Iris pigment epithelial cell (primary cell): Measurements from ENCODE around the gene MOB1A.
A peak's percentile ranks its signal among the peaks of the same experiment; 100 is the strongest.
"Not testable (repeated sequence)": the region's sequence is repeated elsewhere in the genome, so short reads cannot be mapped to it uniquely, and the experiment has no call there.

Experiments
- DNase-seq: peaks from one replicate; pipeline ENCODE4 v3.0.0-alpha.2; 2011; ENCODE audit warnings: low read depth

Gene MOB1A

DNA sequence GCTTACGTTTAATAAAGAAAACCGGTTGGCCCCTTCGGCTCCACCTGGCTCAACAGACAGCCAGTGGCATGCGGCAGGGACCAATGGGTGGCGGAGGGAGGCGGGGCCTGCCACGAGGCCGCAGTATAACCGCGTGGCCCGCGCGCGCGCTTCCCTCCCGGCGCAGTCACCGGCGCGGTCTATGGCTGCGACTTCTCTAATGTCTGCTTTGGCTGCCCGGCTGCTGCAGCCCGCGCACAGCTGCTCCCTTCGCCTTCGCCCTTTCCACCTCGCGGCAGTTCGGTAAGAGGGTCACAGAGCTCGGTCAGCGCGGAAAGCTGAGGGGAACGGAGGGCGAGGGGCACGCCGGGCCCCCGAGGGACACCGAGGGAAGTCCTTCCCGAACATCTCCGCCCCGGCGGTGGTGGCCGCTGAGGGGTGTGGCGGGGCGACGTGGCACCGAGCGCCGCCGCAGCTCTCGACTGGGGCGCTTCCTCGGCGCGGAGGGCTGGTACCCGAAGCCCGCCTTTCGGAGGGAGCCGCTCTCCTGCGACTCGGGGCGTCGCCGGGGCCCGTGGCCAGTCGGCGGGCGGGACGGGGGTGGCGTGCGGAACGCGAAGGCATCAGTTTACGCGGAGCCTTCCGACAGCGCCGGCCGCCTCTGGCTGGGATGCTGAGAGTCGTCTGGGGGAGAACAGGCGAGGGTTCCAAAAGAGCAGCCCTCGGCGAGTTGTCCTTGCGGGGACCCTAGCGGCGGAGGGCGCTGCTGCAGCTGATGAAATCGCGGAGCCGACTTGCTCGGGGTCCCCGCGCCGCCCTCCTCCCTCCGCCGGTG is 20.0 kb upstream of the MOB1A start, which contains the start of gene MTHFD2:
Gene MTHFD2 (plus strand): TSS at position 155 of the 814 bp plus-strand sequence. CDS start 27 bp downstream, at position 182.
- peak; percentile 99 for DNase-seq

DNA sequence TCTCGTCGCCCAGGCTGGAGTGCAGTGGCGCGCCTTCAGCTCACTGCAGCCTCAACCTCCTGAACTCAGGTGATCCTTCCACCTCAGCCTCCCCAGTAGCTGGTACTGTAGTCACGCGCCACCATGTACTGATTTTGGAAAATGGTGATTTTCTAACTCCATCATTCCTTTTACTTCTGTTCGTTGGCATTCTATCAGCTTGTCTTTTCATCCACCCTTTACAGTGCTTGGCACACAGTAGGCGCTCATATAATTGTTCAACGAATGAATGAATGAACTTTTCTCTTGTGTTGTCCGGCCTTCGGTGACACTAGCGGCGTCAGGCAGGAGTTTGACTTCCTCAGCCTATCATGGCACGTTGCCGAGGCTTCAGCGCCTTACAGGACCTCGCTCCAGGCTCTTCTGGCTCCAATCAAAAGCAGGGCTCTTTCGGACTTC is 19.4 kb upstream of the MOB1A start:
- DNase-seq, result no peak

DNA sequence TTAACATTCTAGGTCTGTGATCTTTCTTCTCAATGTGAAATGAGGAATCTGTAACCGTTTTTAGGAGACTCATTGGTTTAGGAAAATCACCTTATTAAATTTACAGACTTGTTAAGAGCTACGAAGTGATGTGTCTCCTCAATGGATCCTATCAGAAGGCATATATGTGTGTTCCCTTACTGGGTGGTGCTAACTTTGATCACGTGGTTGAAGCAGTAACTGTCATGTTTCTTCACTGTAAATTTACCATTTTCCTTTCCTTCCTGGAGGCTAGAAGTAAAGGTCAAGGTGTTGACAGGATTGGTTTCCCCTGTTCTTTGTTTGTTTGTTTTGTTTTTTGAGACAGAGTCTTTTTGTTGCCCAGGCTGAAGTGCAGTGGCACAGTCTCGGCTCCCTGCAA is 18.4 kb upstream of the MOB1A start:
- DNase-seq, result no peak

DNA sequence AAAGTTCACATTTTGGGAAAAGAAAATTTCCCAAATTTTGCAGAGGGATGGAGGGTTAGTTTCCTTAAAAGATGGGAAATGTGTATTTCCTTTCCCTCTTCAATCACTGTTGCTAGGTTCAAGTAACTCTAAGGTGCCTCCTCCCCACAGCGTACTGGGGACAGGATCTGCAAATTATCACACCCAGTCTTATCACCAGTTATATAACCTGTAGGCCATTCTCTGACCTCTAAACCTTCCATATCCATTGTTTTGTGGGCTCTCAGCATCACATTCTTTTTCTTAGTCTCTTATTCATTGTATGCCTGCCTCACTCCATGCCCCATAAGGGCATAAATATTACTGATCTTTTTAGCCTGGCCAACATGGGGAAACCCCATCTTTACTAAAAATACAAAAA is 16.1 kb upstream of the MOB1A start:
- no peak for DNase-seq

DNA sequence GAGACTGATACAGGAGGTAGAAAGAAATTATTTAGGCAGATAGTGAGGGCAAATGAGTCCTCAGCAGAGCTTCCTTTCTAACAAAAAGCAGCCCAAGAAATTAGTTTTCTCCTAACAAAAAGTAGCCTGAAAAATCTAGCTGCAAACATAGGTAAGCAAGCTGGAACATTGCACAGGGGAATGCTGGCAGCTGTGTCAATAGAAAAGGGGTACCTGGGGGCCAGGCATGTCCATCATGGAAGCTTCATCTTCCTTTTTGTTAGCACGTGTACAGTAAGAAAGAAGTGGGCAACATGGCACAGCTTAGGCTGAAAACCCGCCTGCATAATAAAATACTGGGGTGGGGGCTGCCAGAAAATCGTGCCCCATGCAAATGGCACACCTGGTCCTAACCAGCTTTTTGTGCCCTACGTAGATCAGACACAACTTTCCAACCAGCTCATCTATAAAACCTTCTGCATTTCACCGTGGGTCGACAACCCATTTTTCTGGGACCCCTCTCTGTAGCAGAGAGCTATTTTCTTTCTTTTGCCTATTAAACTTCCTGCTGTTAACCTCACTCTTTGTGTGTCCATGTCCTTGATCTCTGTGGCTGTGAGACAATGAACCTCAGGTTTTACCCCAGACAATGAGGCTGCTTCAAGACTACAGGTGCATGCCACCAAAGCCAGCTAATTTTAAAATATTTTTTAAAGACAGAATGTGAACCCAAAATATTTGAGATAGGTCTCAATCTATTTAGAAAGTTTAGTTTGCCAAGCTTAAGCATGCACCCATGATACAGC is 13.1 kb upstream of the MOB1A start:
- no peak for DNase-seq

DNA sequence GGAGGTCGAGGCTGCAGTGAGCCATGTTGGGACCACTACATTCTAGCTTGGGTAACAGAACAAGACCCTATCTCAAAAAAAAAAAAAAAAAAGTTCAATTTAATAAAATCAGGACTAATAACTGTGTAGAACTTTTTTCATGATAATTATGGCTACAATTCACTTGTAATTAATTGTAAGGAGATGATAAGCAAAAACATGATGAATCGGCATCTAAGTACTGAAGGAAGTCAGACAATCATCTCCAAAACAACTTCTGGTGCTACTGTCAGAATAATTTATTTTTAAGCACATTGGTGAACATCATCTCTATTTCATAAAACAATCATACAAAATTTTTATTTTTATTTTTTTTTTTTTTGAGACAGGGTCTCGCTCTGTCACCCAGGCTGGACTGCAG is 10.0 kb upstream of the MOB1A start:
- DNase-seq, result no peak

DNA sequence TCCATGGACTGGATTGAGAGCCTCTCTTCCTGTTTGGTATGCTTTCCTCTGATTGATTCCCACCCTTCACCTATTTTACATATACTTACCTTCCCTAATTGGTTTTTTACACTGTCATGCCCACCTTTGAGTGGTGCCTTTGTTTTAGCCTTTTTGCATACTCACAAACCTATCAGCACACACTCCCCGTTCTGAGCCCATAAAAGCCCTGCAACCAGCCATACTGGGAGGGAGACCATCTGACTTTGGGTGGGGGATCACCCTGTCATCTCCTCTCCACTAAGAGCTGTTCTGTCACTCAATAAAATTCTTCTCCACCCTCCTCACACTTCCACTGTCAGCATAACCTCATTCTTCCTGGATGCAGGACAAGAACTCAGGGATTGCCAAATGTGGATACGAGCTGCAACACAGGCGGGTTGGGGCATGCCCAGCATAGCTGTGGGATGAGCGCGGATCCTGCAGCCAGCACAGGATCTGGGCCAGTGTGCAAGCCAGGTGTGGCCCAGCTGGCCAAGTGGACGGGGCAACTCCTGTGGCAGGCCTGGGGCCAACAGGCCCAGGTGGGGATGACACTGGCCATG is 9.4 kb upstream of the MOB1A start:
- peak; percentile 70 for DNase-seq

DNA sequence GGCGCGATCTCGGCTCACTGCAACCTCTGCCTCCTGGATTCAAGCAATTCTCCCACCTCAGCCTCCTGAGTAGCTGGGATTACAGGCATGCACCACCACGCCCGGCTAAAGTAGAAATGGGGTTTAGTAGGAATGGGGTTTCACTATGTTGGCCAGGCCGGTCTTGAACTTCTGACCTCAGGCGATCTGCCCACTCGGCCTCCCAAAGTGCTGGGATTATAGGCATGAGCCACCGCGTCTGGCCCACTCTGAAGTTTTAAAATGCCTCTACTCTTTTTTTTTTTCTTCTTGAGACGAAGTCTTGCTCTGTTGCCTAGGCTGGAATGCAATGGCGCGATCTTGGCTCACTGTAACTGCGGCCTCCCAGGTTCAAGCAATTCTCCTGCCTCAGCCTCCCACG is 8.0 kb upstream of the MOB1A start:
- not testable (repeated sequence) for DNase-seq

DNA sequence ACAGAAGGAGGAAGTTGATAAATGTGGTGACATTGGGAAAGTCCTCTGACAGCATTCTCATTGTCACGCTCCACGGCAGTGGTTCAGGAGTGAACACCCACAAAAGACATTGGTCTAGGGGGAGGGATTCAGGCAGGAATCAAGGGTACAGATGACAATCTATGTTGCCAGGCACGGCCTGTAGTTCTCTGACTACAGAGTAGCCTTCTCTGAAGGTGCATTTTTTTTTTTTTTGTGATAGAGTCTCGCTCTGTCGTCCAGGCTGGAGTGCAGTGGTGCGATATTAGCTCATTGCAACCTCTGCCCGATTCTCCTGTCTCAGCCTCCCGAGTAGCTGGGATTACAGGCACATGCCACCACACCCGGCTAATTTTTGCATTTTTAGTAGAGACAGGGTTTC is 7.4 kb upstream of the MOB1A start:
- no peak for DNase-seq

DNA sequence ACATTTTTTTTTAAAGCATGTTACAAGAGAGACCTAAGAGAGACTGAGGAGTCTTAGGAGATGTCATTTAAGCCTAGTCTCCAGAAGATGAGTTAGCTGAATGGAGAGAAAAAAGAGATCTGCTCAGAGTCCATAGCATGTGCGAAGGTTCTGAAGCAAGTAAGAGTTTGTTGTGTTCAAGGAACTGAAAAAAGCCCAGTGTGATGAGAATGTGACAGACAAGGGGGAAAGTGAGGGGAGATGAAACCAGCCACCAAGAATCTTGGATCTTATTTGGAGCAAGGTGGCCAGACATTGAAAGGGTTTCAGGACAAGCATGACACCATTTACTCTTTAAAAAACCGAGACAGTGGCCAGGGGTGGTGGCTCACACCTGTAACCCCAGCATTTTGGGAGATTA is 5.2 kb upstream of the MOB1A start:
- no peak for DNase-seq

DNA sequence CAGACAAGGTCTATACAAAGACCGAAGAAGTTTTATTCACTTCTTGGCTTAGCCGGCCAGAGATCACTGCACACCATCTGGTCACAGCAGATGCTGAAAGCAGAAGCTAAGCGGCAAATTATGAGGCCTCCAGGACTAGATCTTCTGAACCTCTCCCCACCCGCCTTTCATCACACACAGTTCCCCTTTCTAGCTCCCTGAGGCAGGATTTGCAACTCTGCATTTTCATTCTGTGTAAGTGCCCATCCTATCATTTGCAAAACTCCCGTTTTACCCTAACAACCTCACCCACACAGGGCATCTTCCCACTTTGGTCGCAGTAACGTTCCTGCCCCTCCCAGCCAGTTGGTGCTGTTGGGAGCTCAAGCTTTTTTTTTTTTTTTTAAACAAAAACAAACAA is 3.1 kb upstream of the MOB1A start:
- DNase-seq, result no peak

DNA sequence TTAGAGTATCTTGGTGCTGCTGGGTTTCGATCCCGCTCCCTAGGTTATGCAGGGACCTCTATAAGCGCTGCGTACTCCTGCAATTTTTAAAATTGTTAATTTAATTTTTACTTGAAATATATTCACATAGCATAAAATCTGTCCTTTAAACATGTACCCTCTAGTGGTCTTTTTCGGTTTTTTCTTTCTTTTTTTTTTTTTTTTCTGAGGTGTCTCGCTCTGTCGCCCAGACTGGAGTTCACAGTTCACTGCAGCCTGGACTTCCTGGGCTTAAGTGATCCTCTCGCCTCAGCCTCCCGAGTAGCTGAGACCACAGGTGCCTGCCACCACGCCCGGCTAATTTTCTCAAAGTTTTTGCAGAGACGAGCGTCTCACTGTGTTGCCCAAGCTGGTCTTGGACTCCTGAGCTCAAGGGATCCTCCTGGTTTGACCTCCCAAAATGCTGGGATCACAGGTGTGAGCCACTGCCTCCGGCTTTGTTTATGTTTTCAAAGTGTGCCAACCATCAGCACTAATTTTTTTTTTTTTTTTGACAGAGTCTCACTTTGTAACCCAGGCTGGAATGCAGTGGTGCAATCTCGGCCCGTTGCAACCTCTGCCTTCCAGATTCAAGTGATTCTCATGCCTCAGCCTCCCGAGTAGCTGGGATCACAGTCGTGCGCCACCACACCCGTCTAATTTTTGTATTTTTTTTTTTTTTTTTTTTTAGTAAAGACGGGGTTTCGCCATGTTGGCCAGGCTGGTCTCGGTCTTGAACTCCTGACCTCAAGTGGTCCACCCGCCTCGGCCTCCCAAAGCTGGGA is 585 bp upstream of the MOB1A start:
- DNase-seq, result no peak

DNA sequence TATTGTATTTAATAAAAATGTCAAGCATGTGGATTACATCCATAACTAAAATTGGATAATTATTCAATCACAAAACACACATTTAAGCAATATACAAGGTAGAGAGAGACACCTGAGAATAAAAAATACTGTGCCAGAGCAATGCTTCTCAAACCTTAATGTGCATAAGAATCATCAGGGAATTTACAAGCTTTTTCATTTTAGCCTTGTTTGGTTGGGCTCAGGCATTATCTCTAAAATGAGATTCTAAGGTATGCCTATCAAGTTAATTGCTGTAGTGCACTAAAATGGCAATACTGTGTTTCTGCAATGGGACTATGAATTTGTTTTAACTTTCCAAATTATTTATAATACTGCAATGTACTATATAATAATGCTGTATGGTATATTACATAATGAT is 983 bp downstream of the MOB1A start:
- no peak for DNase-seq

DNA sequence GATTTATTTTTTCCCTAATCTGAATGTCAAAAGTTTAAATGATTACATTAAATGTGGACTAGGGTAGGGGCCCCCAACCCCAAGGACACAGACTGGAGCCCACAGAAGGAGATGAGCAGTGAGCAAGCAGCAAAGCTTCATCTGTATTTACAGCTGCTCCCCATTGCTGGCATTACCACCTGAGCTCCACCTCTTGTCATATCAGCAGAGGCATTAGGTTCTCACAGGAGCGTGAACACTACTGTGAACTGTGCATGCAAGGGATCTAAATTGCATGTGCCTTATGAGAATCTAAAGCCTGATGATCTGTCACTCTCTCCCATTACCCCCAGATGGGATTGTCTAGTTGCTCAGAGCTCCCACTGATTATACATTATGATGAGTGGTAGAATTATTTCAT is 3.8 kb downstream of the MOB1A start:
- no peak for DNase-seq

DNA sequence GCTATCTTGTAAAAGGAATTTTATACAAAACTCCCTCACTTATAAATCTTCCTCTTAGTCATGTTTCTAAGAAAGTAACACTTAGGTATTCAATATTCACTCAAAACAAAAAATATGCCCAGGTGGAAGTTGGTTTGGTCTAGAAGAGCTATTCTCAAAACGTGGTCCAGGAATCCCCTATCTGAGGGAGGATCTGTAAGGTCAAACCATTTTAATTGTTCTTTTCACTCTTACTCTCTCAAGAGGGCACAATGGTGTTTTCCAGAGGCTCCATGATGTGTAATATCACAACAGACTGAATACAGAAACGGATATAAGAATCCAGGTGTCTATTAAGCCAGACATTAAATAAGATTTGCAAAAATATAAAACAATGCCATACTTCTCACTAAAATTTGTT is 9.9 kb downstream of the MOB1A start:
- DNase-seq, result no peak

DNA sequence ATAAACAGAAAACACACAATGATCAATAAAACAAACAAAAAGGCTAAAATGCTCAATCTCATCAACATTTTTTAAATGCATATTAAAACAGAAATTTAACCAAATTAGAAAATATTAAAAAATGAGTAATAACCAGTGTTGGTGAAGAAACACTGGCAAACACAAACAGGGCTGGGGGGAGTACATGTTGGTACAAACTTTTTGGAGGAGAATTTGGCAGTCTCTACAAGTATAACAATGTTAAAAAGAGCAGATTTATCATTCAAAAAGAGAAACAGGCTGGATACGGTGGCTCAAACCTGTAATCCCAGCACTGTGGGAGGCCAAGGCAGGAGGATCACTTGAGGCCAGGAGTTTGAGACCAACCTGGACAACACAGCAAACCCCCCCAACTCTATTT is 13.9 kb downstream of the MOB1A start:
- no peak for DNase-seq

DNA sequence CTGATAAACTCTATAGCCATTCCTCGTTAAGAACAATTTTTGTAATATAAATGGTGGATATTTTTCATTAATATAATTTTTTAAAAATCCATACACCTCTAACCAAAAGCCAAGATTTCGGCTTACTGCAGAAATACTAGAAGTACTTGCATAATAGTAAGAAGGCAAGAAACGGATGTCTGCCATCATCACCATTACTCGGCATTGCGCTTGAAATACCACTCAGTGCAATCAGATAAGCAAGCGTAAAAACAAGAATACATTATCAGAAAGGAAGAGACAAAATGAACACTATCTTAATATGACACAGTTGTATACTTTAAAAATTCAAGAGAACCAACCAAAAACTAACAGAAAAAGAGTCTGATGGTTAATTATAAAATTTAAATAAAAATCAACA is 15.7 kb downstream of the MOB1A start:
- DNase-seq, result no peak

DNA sequence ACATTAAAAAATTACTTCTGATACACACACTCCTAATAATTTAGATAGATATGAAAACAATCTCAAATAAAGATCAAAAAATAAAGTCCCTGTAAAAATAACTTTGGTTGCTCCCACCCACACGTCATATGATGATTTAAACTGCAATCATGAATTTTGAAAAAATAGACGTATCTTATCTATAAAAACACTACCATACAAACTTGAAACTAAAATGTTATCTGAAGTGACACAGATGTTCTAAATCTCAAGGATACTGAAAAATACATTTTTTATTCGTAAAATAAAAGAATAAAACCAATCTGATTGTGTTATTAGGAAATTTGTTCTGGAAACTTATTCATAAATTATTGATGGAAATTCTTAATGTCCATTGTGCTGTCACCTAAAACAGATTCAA is 22.8 kb downstream of the MOB1A start:
- DNase-seq, result no peak

DNA sequence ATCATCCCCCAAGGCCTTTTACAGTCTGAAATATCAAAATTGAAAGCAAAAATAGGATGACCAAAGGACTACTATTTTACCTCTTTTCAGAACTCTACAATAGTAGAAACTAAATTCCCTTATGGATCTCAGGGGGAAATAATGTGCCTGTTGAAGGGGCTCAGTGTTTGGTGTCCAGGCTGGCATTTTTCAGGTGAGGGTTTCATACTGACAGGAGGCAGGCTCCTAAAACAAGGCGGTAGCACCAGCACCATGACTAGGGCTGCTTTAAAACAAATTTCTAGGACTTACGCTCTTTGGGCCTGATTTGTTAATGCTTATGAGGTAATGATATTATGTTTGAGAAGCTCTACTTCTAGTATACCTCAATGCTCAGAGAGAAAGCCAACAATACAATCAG is 25.7 kb downstream of the MOB1A start:
- DNase-seq, result no peak

DNA sequence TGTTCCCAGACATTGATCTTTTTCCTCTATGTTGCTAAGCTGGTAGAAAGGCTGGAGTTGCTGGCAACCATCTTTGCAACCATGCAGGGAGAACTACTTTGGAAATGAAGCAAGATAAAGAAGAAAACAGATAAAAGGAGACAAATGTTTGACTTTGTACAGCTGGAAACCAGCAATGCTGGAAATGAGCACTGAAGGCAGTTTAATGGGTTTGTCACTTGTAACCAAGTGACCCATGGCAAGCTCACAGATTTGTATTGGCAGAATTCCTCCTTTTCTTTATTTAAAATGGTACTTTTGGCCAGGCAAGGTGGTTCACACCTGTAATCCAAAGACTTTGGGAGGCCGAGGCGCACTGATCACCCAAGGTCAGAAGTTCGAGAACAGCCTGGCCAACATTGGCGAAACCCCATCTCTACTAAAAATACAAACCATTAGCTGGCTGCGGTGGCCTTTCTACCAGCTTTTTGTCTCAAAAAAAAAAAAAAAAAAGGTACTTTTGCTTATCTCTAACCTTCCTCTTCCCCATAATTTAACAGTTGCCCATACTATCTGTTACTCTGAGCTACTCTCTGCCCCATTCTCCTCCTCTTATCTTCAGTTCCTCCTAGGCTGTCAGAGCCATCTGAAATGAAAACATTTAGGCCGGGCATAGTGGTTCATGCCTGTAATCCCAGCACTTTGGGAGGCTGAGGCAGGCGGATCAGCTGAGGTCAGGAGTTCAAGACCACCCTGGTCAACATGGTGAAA is 28.9 kb downstream of the MOB1A start:
- DNase-seq, result no peak

DNA sequence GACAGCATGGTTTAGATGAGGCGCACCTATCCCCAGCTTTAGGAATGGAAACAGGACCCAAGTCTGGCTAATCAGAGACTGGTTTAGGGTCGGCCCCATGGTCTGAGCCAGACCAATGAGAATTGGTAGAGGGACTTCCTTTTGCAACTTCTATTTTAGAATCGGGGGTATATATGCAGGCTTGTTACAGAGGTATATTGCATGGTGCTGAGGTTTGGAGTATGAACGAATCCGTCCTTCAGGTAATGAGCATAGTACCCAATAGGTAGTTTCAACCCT is 29.5 kb downstream of the MOB1A start:
- DNase-seq, result no peak
